GM18517 (cell line): ENCODE results near the gene ZNF385B.
"Not testable (repeated sequence)": the region's sequence is repeated elsewhere in the genome, so short reads cannot be mapped to it uniquely, and the experiment has no call there.

Experiments
- ATAC-seq: cut with Tn5 transposase; IDR thresholded peaks from one replicate; pipeline ENCODE4 v1.9.1; 2021; ENCODE audit warnings: mild to moderate bottlenecking, moderate library complexity; ENCODE audit not compliant: unreplicated experiment

Gene ZNF385B

GRCh38 chr2:179861416-179862067 lies at the start of gene ZNF385B:
ZNF385B (minus strand) TSS chr2:179861612.
- ATAC-seq: no peak

- no peak for ATAC-seq
These were observed 49.3 kb upstream of the ZNF385B start for GRCh38 chr2:179910735-179911113.

DNA sequence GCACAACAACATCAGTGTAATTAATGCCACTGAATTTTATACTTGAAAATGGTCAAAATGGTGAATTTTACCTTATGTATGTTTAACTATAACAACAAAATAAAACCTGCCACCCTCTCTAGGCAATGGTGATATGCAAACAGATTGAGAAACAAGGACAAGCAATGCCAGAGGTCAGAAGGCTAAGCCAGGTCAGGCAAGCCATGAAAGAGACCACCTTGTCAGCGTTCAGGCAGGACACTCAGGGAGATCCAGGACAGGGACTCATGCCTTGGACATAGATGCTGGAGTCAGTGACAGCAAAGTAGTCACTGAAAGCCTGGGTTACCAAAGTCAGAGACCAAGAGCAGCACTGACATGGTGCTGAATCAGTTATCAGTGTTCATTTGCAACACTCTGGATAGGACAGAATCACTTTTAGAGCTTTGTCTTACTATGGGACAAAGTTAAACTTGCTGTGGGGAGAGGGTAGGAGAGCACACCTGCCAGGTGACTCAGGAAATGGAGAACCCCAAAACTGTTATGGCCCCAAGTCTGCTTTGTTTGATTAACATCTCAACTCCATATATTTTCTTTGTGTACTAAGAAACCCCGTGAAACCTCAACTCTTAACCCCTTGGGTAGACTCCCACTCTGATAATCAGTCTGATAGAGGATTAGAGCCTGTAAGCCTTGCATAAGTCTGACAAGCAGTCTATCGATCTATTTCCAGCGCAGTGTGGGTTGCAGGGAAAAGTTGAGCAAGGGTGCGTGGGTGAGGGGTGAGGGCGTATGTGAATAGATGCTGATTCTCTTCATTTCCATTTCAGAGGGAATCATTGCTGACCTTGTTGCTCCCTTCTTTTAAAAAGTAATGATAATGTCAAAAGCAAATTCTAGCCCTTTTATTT lies 48.7 kb upstream of the ZNF385B start:
- no peak for ATAC-seq

DNA sequence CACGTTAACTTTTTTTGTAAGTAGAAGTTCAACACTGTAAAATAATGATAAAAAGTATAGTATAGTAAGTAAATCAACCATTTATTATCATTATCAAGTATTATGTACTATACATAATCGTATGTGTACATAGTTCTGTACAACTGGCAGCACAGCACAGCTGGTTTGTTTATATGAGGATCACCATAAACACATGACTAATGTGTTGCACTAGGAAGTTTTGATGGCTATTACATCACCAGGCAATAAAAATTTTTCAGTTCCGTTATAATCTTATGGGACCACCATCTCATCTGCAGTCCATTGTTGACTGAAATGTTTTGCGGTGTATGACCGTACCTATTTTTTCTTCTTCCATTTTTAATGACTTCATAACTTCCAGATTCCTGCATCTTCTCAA lies 39.2 kb upstream of the ZNF385B start:
- no peak for ATAC-seq

DNA sequence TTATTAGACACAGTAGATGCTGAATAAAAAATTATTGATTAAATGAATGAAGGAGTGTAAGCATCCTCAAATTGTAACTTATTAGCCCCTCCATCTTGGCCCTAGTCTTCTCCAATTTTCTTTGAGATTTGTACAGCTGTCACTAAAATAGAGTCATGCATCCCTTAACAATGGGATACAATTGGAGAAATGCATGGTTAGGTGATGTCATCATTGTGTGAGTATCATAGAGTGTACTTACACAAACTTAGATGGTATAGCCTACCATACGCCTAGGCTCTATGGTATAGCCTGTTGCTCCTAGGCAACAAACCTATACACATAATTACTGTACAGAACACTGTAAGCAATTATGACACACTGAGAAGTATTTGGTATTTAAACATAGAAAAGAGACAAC lies 38.3 kb upstream of the ZNF385B start:
- no peak for ATAC-seq

DNA sequence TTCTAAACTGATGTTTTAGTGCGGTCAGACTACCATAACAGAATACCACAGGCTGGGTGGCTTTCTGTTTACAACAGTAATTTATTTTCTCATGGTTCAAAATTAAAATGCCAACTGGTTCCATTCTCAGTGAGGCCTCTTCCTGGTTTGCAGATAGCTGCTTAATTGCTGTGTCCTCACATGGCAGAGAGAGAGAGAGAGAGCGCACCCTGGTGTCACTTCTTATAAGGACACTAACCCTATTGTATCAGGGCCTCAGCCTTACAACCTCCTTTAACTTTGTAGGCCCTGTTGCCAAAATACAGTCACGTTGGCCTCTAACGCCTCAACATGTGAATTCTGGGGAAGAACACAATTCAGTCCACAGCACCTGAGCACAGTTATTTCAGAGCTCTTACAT lies 37.5 kb upstream of the ZNF385B start:
- ATAC-seq: peak; percentile 66

GRCh38 chr2:179893616-179894015 lies 32.2 kb upstream of the ZNF385B start:
- no peak for ATAC-seq

- no peak for ATAC-seq
These were observed 29.8 kb upstream of the ZNF385B start for GRCh38 chr2:179891237-179891636.

DNA sequence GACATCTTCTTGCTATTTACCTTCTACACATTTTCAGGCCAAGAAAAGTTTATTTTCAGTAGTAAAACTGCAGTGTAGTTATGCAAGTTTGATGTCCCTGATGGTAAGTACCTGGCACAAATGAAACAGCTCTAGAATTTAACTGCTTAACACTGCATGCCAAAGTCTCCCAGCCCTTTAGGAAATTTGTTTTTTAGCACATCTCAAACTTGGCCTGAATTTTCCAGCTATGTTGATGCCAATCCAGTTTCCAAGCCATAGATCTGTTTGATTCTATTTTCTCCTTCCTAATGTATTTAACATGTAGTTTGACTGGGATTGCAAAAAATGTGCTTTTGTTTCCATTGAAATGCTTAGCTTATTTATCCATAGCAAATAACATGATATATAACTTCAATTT lies 29.3 kb upstream of the ZNF385B start:
- ATAC-seq: no peak

GRCh38 chr2:179888642-179889041 lies 27.2 kb upstream of the ZNF385B start:
- ATAC-seq: not testable (repeated sequence)

GRCh38 chr2:179884193-179884592 lies 22.8 kb upstream of the ZNF385B start:
- ATAC-seq: no peak

GRCh38 chr2:179882851-179883806 lies 21.7 kb upstream of the ZNF385B start:
- no peak for ATAC-seq

- ATAC-seq: no peak
These were observed 16.4 kb upstream of the ZNF385B start for GRCh38 chr2:179877601-179878364.

- no peak for ATAC-seq
These were observed 14.9 kb upstream of the ZNF385B start for GRCh38 chr2:179876266-179876665.

- no peak for ATAC-seq
These were observed 14.5 kb upstream of the ZNF385B start for GRCh38 chr2:179875864-179876263.

DNA sequence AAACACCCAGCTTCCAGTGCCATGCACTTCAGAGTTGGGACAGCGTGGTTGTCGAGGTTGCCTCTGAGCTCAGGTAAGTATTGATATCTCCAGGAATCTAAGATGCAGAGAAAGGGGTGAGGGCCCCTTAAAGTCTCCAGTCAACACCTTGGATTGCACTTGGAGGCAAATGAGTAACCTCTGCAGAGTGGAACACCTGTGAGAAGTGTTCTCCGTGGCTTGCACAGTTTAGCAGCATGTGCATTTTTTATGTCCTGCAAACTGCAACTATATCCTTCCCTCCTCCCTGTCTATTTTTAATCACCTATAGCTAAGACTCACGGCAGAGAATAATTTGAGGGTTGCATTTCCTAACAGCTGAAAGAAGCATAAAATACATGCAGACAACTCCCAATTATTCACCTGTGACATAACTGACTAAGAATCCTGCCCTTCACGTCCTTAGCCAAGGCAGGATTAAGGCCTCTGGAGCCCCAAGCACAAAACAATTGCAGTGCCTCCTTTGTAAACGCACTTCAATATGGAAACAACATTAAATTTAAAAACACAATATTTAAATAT lies 1.6 kb upstream of the ZNF385B start:
- no peak for ATAC-seq

- no peak for ATAC-seq
These were observed 391 bp downstream of the ZNF385B start for GRCh38 chr2:179861027-179861415.

DNA sequence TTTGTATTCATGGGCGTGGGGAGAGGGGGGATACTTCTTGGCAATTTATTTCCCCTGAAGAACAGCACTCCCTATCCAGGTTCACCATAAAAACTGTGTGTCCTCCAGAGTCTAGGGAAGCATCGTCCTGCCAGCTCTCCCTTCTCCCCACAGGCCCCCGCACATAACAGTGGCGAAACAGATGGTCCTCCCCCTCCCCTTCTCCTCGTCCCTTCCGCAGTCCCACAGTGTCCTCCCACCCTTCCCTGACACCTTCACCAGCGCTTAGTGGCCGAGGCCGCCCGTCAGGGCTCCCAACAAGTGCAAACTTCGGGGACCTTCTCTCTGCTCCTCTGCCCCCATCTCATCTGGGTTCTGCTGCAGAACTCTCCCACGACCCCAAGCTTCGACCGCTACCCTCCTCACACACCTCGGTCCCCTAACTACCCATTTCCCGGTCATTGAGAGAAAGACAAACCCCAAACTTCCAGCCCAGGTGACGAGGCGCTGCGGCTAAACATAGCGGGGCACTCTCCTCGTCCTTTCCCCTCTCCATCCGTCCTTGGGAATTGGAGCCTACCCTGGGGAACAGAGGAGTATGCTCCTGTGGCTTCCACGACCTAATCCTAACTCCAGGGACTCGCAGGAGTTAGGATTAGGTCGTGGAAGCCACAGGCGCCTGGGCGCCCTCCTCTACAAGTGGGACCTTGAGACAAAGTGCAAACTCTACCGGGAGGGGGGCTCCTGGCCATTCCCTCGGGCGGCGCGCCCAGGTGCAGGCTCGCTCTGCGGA lies 971 bp downstream of the ZNF385B start:
- ATAC-seq: no peak

GRCh38 chr2:179859523-179859922 lies 1.9 kb downstream of the ZNF385B start:
- ATAC-seq: no peak
